HL-60 (cell line): ENCODE results near the gene PEAK3.

ENCODE experiments used
- DNase-seq, 2 experiments: peaks; one replicate each; pipeline ENCODE4 v3.0.0-alpha.2; 2010 to 2020; ENCODE audit warnings: low read depth in 1 of 2, low spot score in 1 of 2
- H3K27ac ChIP-seq: fragments of 250-450 bp; sonication (Bioruptor Pico); replicated peaks from 2 replicates; pipeline ENCODE4 v1.5.1; 2020; ENCODE audit warnings: mild to moderate bottlenecking, moderate library complexity
- H3K27me3 ChIP-seq: fragments of 250-450 bp; sonication (Bioruptor Pico); 2 replicates; pipeline ENCODE4 v1.5.1; 2021; ENCODE audit warnings: mild to moderate bottlenecking, moderate library complexity; ENCODE audit not compliant: insufficient read depth, poor library complexity, severe bottlenecking
- H3K4me3 ChIP-seq: replicated peaks from 2 replicates; pipeline ENCODE4 v1.5.1; 2011; ENCODE audit warnings: mild to moderate bottlenecking, control low read depth, low read length; ENCODE audit not compliant: insufficient read depth
- CTCF ChIP-seq: IDR thresholded peaks from one replicate; pipeline ENCODE4 v1.5.1; 2011; ENCODE audit warnings: low read length, control low read depth, inconsistent platforms; ENCODE audit not compliant: insufficient read depth
- GABPA ChIP-seq: IDR thresholded peaks from 2 replicates; pipeline ENCODE4 v1.6.1; 2012; ENCODE audit warnings: low read depth
- POLR2AphosphoS5 ChIP-seq: IDR thresholded peaks from 2 replicates; pipeline ENCODE4 v1.6.1; 2012; ENCODE audit warnings: low read depth
- REST ChIP-seq: IDR thresholded peaks from 2 replicates; pipeline ENCODE4 v1.6.1; 2012; ENCODE audit warnings: low read depth; ENCODE audit not compliant: insufficient replicate concordance
- SPI1 ChIP-seq: IDR thresholded peaks from 2 replicates; pipeline ENCODE4 v1.6.1; 2012; ENCODE audit warnings: low read depth, mild to moderate bottlenecking, borderline replicate concordance

The PEAK3 gene

GRCh38 chr19:2266183-2266993 lies 15.6 kb downstream of the PEAK3 start:
- H3K27ac ChIP-seq = peak overlapping the region; percentile 66
- DNase-seq = peak; percentile 74 to 94

DNA sequence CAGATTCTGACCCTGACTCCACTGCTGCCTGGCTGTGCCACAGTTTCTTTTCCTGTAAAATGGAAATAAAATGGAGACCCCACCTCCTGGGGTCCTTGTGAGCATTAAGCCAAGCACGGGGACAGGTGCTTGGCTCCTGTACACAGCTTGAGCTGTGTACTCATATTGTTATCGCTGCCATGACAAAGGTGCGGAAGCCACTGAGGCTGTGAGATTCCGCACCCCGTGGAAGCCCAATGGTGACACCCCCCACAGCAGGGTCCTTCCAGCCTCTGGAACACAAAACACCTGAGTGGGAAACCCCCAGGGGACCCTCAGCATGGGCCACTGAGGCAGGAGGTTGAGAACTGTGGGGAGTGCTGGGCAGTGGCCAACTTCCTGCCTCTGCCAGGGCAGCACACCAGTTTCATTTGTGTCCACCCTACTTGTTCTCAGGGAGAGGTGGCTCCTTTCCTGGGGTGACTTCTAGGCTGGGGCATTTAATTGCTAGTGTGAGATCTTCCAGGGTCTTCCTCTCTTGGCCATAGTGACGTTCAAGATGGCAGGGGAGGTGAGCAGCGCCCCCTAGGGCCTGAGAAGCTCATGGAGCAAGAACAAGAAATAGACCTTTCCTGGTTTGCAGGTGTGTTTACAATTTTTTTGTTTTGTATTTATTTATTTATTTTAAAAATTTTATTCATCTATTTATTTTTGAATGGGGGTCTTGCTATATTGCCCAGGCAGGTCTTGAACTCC lies 20.4 kb downstream of the PEAK3 start:
- Histone ChIP-seq H3K27me3 (no peaks in the 10 kb centered on the region), H3K27ac (no peak overlapping the region), H3K4me3 (no peak overlapping the region)
- DNase-seq = peak in 1 of 2 experiments; percentile 54
- TF ChIP-seq GABPA (no peak), CTCF (peak; percentile 30), POLR2AphosphoS5 (no peak), REST (no peak), SPI1 (no peak)

More at GRCh38 chr19:2266183-2266993, 15.6 kb downstream of the PEAK3 start:
- Histone ChIP-seq H3K27me3 (no peaks in the 10 kb centered on the region), H3K4me3 (no peak overlapping the region)
- peak; percentile 90 for TF ChIP-seq SPI1
- TF ChIP-seq POLR2AphosphoS5 = peak; percentile 85
- no peak for TF ChIP-seq CTCF
- no peak for TF ChIP-seq REST
- TF ChIP-seq GABPA = no peak

GRCh38 chr19:2260341-2260805 lies 21.6 kb downstream of the PEAK3 start:
- no peak overlapping the region for H3K27ac ChIP-seq
- H3K27me3 ChIP-seq = no peaks in the 10 kb centered on the region
- H3K4me3 ChIP-seq = no peak overlapping the region
- TF ChIP-seq SPI1 = no peak
- no peak for TF ChIP-seq CTCF
- no peak for TF ChIP-seq REST
- no peak for TF ChIP-seq POLR2AphosphoS5
- TF ChIP-seq GABPA = no peak
- no peak for DNase-seq
